IMR-90 (cell line): ENCODE results near the gene TCOF1. TPM values are rescaled to one million over a fixed set of nuclear protein-coding genes. Genes with fewer than 3 reads are reported as not detected.
A peak's percentile ranks its signal among the peaks of the same experiment; 100 is the strongest.

Source experiments
- ATAC-seq: fragments of 200-7000 bp; cut with Tn5 transposase; 2 replicates; pipeline ENCODE4 v1.9.1; 2020; ENCODE audit warnings: low read depth, mild to moderate bottlenecking, moderate library complexity
- BruUV-seq: library from RNA; stranded (reverse); fragments of 400-500 nt; replicated peaks from 2 replicates; lab custom pipeline; 2021; lab: Mats Ljungman, UMichigan
- CTCF ChIA-PET: fragments of 300-600 bp; formaldehyde crosslinking; extraction: SDS; loops from one replicate; lab custom pipeline; 2021; ENCODE audit warnings: antibody characterized with exemption; lab: Yijun Ruan, JAX
- POLR2A ChIA-PET: fragments of 300-600 bp; sonication (Branson Sonifier 250); formaldehyde crosslinking; loops from one replicate; lab custom pipeline; 2022; ENCODE audit warnings: antibody characterized with exemption; ENCODE audit not compliant: unreplicated experiment; lab: Charles Lee
- DNase-seq: peaks from one replicate; pipeline ENCODE4 v3.0.0; 2013
- H2AFZ ChIP-seq: replicated peaks from 2 replicates; pipeline ENCODE3; 2013; ENCODE audit warnings: low read length, mild to moderate bottlenecking; ENCODE audit not compliant: poor library complexity
- H2AK5ac ChIP-seq: 2 replicates; pipeline ENCODE4 v1.6.1; 2013; ENCODE audit warnings: low read depth, low read length, inconsistent platforms
- H2AK9ac ChIP-seq: replicated peaks from 2 replicates; pipeline ENCODE3; 2013; ENCODE audit warnings: mild to moderate bottlenecking, low read depth, low read length, moderate library complexity; ENCODE audit not compliant: poor library complexity
- H2BK120ac ChIP-seq: 2 replicates; pipeline ENCODE4 v1.6.1; 2013; ENCODE audit warnings: low read depth, low read length, inconsistent platforms
- H2BK15ac ChIP-seq: 3 replicates; pipeline ENCODE4 v1.6.1; 2013; ENCODE audit warnings: low read depth, low read length, inconsistent platforms
- H2BK20ac ChIP-seq: 2 replicates; pipeline ENCODE4 v1.6.1; 2013; ENCODE audit warnings: low read depth, mild to moderate bottlenecking, inconsistent platforms, low read length, moderate library complexity
- H2BK5ac ChIP-seq: 2 replicates; pipeline ENCODE4 v1.6.1; 2013; ENCODE audit warnings: mild to moderate bottlenecking, low read depth, low read length, inconsistent platforms; ENCODE audit not compliant: poor library complexity, severe bottlenecking
- H3K14ac ChIP-seq: replicated peaks from 2 replicates; pipeline ENCODE4 v1.6.1; 2013; ENCODE audit warnings: low read depth, low read length, inconsistent platforms
- H3K18ac ChIP-seq: 2 replicates; pipeline ENCODE4 v1.6.1; 2013; ENCODE audit warnings: low read depth, low read length, control low read depth
- H3K23ac ChIP-seq: 2 replicates; pipeline ENCODE4 v1.6.1; 2013; ENCODE audit warnings: low read depth, low read length, inconsistent platforms
- H3K27ac ChIP-seq: 2 replicates; pipeline ENCODE4 v1.5.1; 2013; ENCODE audit warnings: mild to moderate bottlenecking, control low read depth, low read length; ENCODE audit not compliant: insufficient read depth
- H3K27me3 ChIP-seq: 2 replicates; pipeline ENCODE4 v1.6.1; 2013; ENCODE audit warnings: low read length; ENCODE audit not compliant: control insufficient read depth, insufficient read depth
- H3K36me3 ChIP-seq: 2 replicates; pipeline ENCODE4 v1.6.1; 2013; ENCODE audit warnings: low read length, mixed read lengths; ENCODE audit not compliant: control insufficient read depth, insufficient read depth
- H3K4ac ChIP-seq: 2 replicates; pipeline ENCODE4 v1.6.1; 2013; ENCODE audit warnings: low read depth, low read length, inconsistent platforms
- H3K4me1 ChIP-seq: 2 replicates; pipeline ENCODE4 v1.6.1; 2013; ENCODE audit warnings: low read length, mixed read lengths; ENCODE audit not compliant: control insufficient read depth, insufficient read depth
- H3K4me2 ChIP-seq: 2 replicates; pipeline ENCODE4 v1.6.1; 2013; ENCODE audit warnings: low read depth, mild to moderate bottlenecking, control low read depth, low read length, moderate library complexity
- H3K4me3 ChIP-seq: 2 replicates; pipeline ENCODE4 v1.5.1; 2013; ENCODE audit warnings: low read depth, mild to moderate bottlenecking, control low read depth, low read length, moderate library complexity; ENCODE audit not compliant: insufficient read depth
- H3K56ac ChIP-seq: 2 replicates; pipeline ENCODE4 v1.6.1; 2013; ENCODE audit warnings: low read length, inconsistent platforms; ENCODE audit not compliant: insufficient read depth; ENCODE audit errors: extremely low read depth
- H3K79me1 ChIP-seq, 2 experiments: 2 replicates each; pipeline ENCODE4 v1.6.1; 2013; ENCODE audit warnings: low read length in 2 of 2, inconsistent platforms in 1 of 2, low read depth in 1 of 2
- H3K9ac ChIP-seq: 2 replicates; pipeline ENCODE4 v1.6.1; 2013; ENCODE audit warnings: low read depth, low read length, control low read depth
- H3K9me1 ChIP-seq: 2 replicates; pipeline ENCODE4 v1.6.1; 2013; ENCODE audit warnings: low read length, inconsistent platforms; ENCODE audit not compliant: insufficient read depth
- H3K9me3 ChIP-seq: 2 replicates; pipeline ENCODE4 v1.6.1; 2013; ENCODE audit warnings: low read length; ENCODE audit not compliant: control insufficient read depth, insufficient read depth
- H4K20me1 ChIP-seq: 2 replicates; pipeline ENCODE4 v1.6.1; 2013; ENCODE audit warnings: low read length, inconsistent platforms; ENCODE audit not compliant: insufficient read depth
- H4K5ac ChIP-seq: 2 replicates; pipeline ENCODE4 v1.6.1; 2013; ENCODE audit warnings: mild to moderate bottlenecking, low read depth, low read length, control low read depth
- H4K8ac ChIP-seq, 2 experiments: 2 replicates each; pipeline ENCODE4 v1.6.1; 2013; ENCODE audit warnings: low read depth in 2 of 2, low read length in 2 of 2, control low read depth in 1 of 2, inconsistent platforms in 1 of 2
- H4K91ac ChIP-seq: 2 replicates; pipeline ENCODE4 v1.6.1; 2013; ENCODE audit warnings: low read depth, low read length, inconsistent platforms; ENCODE audit not compliant: insufficient read depth
- BHLHE40 ChIP-seq: fragments of 150-350 bp; IDR thresholded peaks from 2 replicates; pipeline ENCODE4 v1.6.1; 2016; ENCODE audit warnings: mild to moderate bottlenecking, low read depth, low read length
- CEBPB ChIP-seq: IDR thresholded peaks from 2 replicates; pipeline ENCODE4 v1.6.1; 2012; ENCODE audit warnings: low read depth, low read length, improper control_type of control experiment
- CHD1 ChIP-seq: IDR thresholded peaks from 2 replicates; pipeline ENCODE4 v1.6.1; 2012; ENCODE audit warnings: low read depth, low read length, improper control_type of control experiment
- FOS ChIP-seq: fragments of 150-350 bp; IDR thresholded peaks from 2 replicates; pipeline ENCODE4 v1.6.1; 2016; ENCODE audit warnings: low read depth, low read length
- MAFK ChIP-seq: IDR thresholded peaks from 2 replicates; pipeline ENCODE4 v1.6.1; 2012; ENCODE audit warnings: low read depth, low read length, improper control_type of control experiment
- MAZ ChIP-seq: IDR thresholded peaks from 2 replicates; pipeline ENCODE4 v1.6.1; 2012; ENCODE audit warnings: low read depth, mild to moderate bottlenecking, low read length, improper control_type of control experiment, moderate library complexity, borderline replicate concordance
- MXI1 ChIP-seq: IDR thresholded peaks from 2 replicates; pipeline ENCODE4 v1.6.1; 2012; ENCODE audit warnings: low read depth, mild to moderate bottlenecking, low read length, moderate library complexity, borderline replicate concordance
- NFE2L2 ChIP-seq: fragments of 150-350 bp; IDR thresholded peaks from 2 replicates; pipeline ENCODE4 v1.6.1; 2016; ENCODE audit warnings: low read depth, mild to moderate bottlenecking, low read length
- POLR2A ChIP-seq: IDR thresholded peaks from 2 replicates; pipeline ENCODE4 v1.6.1; 2012; ENCODE audit warnings: mild to moderate bottlenecking, low read depth, low read length
- RAD21 ChIP-seq: IDR thresholded peaks from 2 replicates; pipeline ENCODE4 v1.6.1; 2012; ENCODE audit warnings: low read length, improper control_type of control experiment
- RCOR1 ChIP-seq: IDR thresholded peaks from 2 replicates; pipeline ENCODE4 v1.6.1; 2012; ENCODE audit warnings: mild to moderate bottlenecking, low read length, improper control_type of control experiment; ENCODE audit not compliant: insufficient replicate concordance
- RFX5 ChIP-seq: IDR thresholded peaks from 2 replicates; pipeline ENCODE4 v1.8.0; 2012; ENCODE audit warnings: low read depth, mild to moderate bottlenecking, low read length, moderate library complexity
- SMC3 ChIP-seq: fragments of 150-350 bp; IDR thresholded peaks from 2 replicates; pipeline ENCODE4 v1.6.1; 2016; ENCODE audit warnings: low read depth, mild to moderate bottlenecking, antibody characterized with exemption, low read length, moderate library complexity
- WGBS, 2 experiments: methylation state at CpG; one replicate each; pipeline versions ENCODE4 v1.1.5 to v1.1.7; 2013; ENCODE audit warnings: missing lambda C conversion rate in 2 of 2; ENCODE audit not compliant: insufficient read length in 1 of 2; ENCODE audit errors: extremely low coverage in 2 of 2; 5-methylcytosine and 5-hydroxymethylcytosine counted together
- dilution Hi-C: fragments of 300-500 bp; cut with HindIII; formaldehyde crosslinking; loops from one replicate; pipeline ENCODE4 v1.14.3; 2018; ENCODE audit warnings: low sequenced_read_pairs; ENCODE audit not compliant: unreplicated experiment
- in situ Hi-C: fragments of 300-500 bp; cut with MboI; formaldehyde crosslinking; loops from 3 replicates; pipeline ENCODE4 v1.14.3; 2019; ENCODE audit warnings: low sequenced_read_pairs, inconsistent platforms, mixed read lengths
- intact Hi-C: fragments of 100-400 bp; cut with micrococcal nuclease; formaldehyde crosslinking; loops from 2 replicates; pipeline ENCODE4 v1.10.0; 2022
- polyA plus RNA-seq, 3 experiments: library from polyadenylated mRNA; depleted of rRNA; stranded (reverse); fragments of >200 nt; gene quantifications; 2 replicates each; pipeline ENCODE4 v1.2.3, GENCODE V29; 2012; ENCODE audit warnings: low replicate concordance in 1 of 3
- total RNA-seq: library from RNA; depleted of rRNA; stranded (reverse); fragments of >200 nt; gene quantifications from 2 replicates; pipeline ENCODE4 v1.2.3, GENCODE V29; 2012
- TF ChIP-seq, protein P1 (sequence below): fragments of 150-350 bp; IDR thresholded peaks from 2 replicates; pipeline ENCODE4 v1.6.1; 2016; ENCODE audit warnings: low read depth, mild to moderate bottlenecking, low read length, moderate library complexity, borderline replicate concordance
- TF ChIP-seq, protein P2 (sequence below): fragments of 150-350 bp; IDR thresholded peaks from 2 replicates; pipeline ENCODE4 v1.6.1; 2017; ENCODE audit warnings: mild to moderate bottlenecking, antibody characterized with exemption, low read length, low read depth
- TF ChIP-seq, protein P3 (sequence below): conservative IDR thresholded peaks from 2 replicates; pipeline ENCODE4 v1.5.1; 2012; ENCODE audit warnings: mild to moderate bottlenecking, low read depth, low read length, improper control_type of control experiment

The TCOF1 gene
- total and polyA plus RNA-seq, 2 of the 4 experiments (the other 2 are of a cell fraction), result 18.2 to 19.7 TPM

DNA sequence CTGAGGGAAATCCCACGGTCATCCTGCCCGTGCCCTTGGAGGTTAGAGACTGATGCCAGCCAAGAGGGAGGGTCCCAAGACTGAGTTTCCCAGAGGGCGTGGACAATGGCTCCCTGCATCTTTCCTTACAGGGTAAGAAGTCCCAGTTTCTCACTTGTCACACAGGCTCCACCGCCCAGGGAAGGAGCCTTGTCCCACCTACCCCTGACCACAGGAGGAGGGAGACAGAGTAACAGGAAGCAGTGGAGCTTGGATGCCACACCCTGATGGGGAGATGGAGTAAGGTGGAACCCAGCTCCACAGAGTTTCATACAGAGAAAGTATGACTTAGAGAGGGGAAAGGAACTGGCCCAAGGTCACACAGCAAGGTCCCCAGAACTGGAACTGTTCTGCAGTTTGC, 64.6 kb downstream of the TCOF1 start:
- no peaks in the 10 kb centered on the region for H3K36me3 ChIP-seq
- H4K8ac ChIP-seq, result no peak overlapping the region
- no peak overlapping the region for H3K14ac ChIP-seq
- in situ Hi-C loops, result no loop called here
- H3K27me3 ChIP-seq, result no peaks in the 10 kb centered on the region
- H4K20me1 ChIP-seq, result no peaks in the 10 kb centered on the region
- H3K79me1 ChIP-seq, result no peaks in the 10 kb centered on the region
- ATAC-seq (no peak), DNase-seq (no peak)
- CTCF ChIA-PET, result no interaction called here
- intact Hi-C loops, result no loop called here
- dilution Hi-C loops, result no loop called here
- H2AFZ ChIP-seq, result peak overlapping the region; percentile 58
- H3K4me1 ChIP-seq, result no peaks in the 10 kb centered on the region
- no CpG with 5 or more reads among the region's 4 CpGs for WGBS, 2 experiments
- no peak overlapping the region for H3K4me3 ChIP-seq
- H3K4ac ChIP-seq, result no peak overlapping the region
- no peaks in the 10 kb centered on the region for H3K9me3 ChIP-seq
- peak overlapping the region; percentile 50 for H2AK9ac ChIP-seq
- H3K18ac ChIP-seq, result no peak overlapping the region
- H3K23ac ChIP-seq, result no peak overlapping the region
- TF ChIP-seq, protein P1, sequence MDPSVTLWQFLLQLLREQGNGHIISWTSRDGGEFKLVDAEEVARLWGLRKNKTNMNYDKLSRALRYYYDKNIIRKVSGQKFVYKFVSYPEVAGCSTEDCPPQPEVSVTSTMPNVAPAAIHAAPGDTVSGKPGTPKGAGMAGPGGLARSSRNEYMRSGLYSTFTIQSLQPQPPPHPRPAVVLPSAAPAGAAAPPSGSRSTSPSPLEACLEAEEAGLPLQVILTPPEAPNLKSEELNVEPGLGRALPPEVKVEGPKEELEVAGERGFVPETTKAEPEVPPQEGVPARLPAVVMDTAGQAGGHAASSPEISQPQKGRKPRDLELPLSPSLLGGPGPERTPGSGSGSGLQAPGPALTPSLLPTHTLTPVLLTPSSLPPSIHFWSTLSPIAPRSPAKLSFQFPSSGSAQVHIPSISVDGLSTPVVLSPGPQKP, result no peak
- TF ChIP-seq MAZ (no peak), FOS (no peak), POLR2A (no peak), RAD21 (no peak), CEBPB (no peak), RCOR1 (no peak), SMC3 (no peak), CHD1 (no peak), RFX5 (no peak), MAFK (no peak), NFE2L2 (no peak), MXI1 (no peak), BHLHE40 (no peak)
- TF ChIP-seq, protein P2, sequence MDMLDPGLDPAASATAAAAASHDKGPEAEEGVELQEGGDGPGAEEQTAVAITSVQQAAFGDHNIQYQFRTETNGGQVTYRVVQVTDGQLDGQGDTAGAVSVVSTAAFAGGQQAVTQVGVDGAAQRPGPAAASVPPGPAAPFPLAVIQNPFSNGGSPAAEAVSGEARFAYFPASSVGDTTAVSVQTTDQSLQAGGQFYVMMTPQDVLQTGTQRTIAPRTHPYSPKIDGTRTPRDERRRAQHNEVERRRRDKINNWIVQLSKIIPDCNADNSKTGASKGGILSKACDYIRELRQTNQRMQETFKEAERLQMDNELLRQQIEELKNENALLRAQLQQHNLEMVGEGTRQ, result no peak
- TF ChIP-seq, protein P3, sequence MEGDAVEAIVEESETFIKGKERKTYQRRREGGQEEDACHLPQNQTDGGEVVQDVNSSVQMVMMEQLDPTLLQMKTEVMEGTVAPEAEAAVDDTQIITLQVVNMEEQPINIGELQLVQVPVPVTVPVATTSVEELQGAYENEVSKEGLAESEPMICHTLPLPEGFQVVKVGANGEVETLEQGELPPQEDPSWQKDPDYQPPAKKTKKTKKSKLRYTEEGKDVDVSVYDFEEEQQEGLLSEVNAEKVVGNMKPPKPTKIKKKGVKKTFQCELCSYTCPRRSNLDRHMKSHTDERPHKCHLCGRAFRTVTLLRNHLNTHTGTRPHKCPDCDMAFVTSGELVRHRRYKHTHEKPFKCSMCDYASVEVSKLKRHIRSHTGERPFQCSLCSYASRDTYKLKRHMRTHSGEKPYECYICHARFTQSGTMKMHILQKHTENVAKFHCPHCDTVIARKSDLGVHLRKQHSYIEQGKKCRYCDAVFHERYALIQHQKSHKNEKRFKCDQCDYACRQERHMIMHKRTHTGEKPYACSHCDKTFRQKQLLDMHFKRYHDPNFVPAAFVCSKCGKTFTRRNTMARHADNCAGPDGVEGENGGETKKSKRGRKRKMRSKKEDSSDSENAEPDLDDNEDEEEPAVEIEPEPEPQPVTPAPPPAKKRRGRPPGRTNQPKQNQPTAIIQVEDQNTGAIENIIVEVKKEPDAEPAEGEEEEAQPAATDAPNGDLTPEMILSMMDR, result no peak
- no peak overlapping the region for H3K27ac ChIP-seq
- H2BK5ac ChIP-seq, result no peak overlapping the region
- H2AK5ac ChIP-seq, result no peak overlapping the region
- H4K91ac ChIP-seq, result no peak overlapping the region
- H2BK20ac ChIP-seq, result no peak overlapping the region
- no peak overlapping the region for H2BK15ac ChIP-seq
- H2BK120ac ChIP-seq, result no peak overlapping the region
- no peak overlapping the region for H3K9ac ChIP-seq
- no peak overlapping the region for H4K5ac ChIP-seq
- no peak overlapping the region for H3K4me2 ChIP-seq
- no peaks in the 10 kb centered on the region for H3K9me1 ChIP-seq
- no TSS peak for BruUV-seq
- POLR2A ChIA-PET, result no interaction called here
- H3K56ac ChIP-seq, result no peak overlapping the region
